ENCODE measurements around the gene VWA2. TPM values are rescaled to one million over a fixed set of nuclear protein-coding genes. Genes with fewer than 3 reads are reported as not detected.

The VWA2 gene
- total and polyA plus RNA-seq, 10 of the 15 experiments (the other 5 are each of a cell fraction or from before 2014, with no cell fraction given), result 0.03 TPM; not detected in 9

DNA sequence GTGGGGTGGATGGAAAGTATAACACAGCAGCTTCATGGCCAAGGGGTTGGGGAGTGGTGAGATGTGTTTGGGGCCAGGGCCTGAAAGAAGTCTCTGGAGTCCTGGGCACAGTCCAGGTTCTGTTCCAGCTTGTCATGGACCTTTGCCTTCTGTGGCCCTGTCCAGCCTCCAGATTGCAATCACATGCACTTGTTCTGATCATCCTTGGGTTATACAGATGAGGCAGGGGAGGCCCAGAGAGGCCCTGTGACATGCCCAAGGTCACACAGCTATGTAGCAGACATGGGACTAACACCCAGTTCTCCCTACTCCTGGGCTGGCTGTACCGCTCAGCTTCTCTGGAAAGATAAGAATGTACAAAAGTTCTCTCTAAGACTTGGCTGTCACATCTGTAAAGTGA lies 11.7 kb downstream of the VWA2 start (continued):
- TF ChIP-seq MXI1 (IDR thresholded peaks at IDR 0.05; ENCODE audit: low read depth, low read length), result no peak

DNA sequence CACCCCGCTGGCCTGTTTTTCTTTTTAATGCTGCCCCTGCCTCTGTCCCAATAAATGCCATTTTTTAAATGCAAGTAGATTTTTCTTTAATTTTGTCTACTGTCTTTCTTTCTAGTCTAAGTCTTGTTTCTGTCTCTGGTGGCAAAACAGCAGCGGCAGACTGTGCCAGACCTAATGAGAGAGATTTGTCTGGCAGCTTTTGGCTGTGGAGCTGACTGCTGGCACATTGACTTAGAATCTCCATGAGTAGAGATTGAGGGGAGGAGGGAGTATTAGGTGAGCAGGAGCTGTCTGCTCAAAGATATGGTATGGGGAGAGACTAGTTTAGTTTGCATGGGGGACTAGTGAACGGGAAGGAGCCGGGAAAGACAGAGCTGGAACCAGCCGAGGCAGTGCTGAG lies 13.0 kb downstream of the VWA2 start:
- intact Hi-C loops (cut with micrococcal nuclease; ENCODE audit: unreplicated experiment), result no loop called here
- H3K79me2 ChIP-seq (ENCODE audit: control insufficient read depth, insufficient read depth, low read length), result no peaks in the 10 kb centered on the region
- ChIA-PET POLR2A (no interaction called here), SMC1A (ENCODE audit: uncharacterized antibody, unreplicated experiment) (no interaction called here), RAD21 (ENCODE audit: unreplicated experiment) (no interaction called here), CTCF (no interaction called here)
- H2AFZ ChIP-seq (ENCODE audit: control insufficient read depth, low read depth, low read length), result no peak overlapping the region
- no TSS peak for BruUV-seq (replicated peaks)
- H3K36me3 ChIP-seq (ENCODE audit: control insufficient read depth in 2 of 2, insufficient read depth in 2 of 2, low read length in 1 of 2), result no peaks in the 10 kb centered on the region
- no peaks in the 10 kb centered on the region for H4K20me1 ChIP-seq (ENCODE audit: control insufficient read depth, insufficient read depth)
- in situ Hi-C loops (cut with MboI), result no loop called here
- H3K27ac ChIP-seq (ENCODE audit: control insufficient read depth, insufficient read depth), result no peak overlapping the region
- WGBS (ENCODE audit: insufficient coverage, insufficient replicate concordance, low lambda C conversion rate, missing lambda C conversion rate), result 62% methylated on average over 5 of the region's 5 CpGs
- ATAC-seq, result no peak
- no peak for FAIRE-seq
- no peak overlapping the region for H3K4me2 ChIP-seq (ENCODE audit: control insufficient read depth, insufficient read depth)
- no peak overlapping the region for H3K4me3 ChIP-seq
- TF ChIP-seq MAX (IDR thresholded peaks at IDR 0.05; ENCODE audit: low read depth, low read length) (no peak), FOXM1 (IDR thresholded peaks at IDR 0.05; ENCODE audit: low read depth, low read length) (no peak)
- no peak overlapping the region for H3K9ac ChIP-seq (ENCODE audit: control insufficient read depth, insufficient read depth, low read length)
- H3K4me1 ChIP-seq (ENCODE audit: control insufficient read depth, insufficient read depth, low read length), result no peaks in the 10 kb centered on the region
- H3K9me3 ChIP-seq (replicated peaks; ENCODE audit: control insufficient read depth, insufficient read depth, low read length), result no peaks in the 10 kb centered on the region
- H3K27me3 ChIP-seq (replicated peaks in 1 of 2; ENCODE audit: control insufficient read depth in 2 of 2, insufficient read depth in 2 of 2, low read length in 1 of 2), result no peaks in the 10 kb centered on the region
- no peak for DNase-seq (ENCODE audit: low read depth, low spot score)

GRCh38 chr10:114252883-114253282 lies 13.8 kb downstream of the VWA2 start:
- CTCF ChIA-PET, result no interaction called here
- in situ Hi-C loops (cut with MboI), result no loop called here
- 94% methylated on average over 3 of the region's 7 CpGs for WGBS (ENCODE audit: insufficient coverage, insufficient replicate concordance, low lambda C conversion rate, missing lambda C conversion rate)
- H3K4me1 ChIP-seq (ENCODE audit: control insufficient read depth, insufficient read depth, low read length), result no peaks in the 10 kb centered on the region
- no TSS peak for BruUV-seq (replicated peaks)
- no peak overlapping the region for H3K27ac ChIP-seq (ENCODE audit: control insufficient read depth, insufficient read depth)
- POLR2A ChIA-PET, result no interaction called here
- RAD21 ChIA-PET (ENCODE audit: unreplicated experiment), result no interaction called here
- SMC1A ChIA-PET (ENCODE audit: uncharacterized antibody, unreplicated experiment), result no interaction called here
- no peaks in the 10 kb centered on the region for H3K9me3 ChIP-seq (replicated peaks; ENCODE audit: control insufficient read depth, insufficient read depth, low read length)
- TF ChIP-seq NR2C2 (IDR thresholded peaks at IDR 0.05; ENCODE audit: borderline replicate concordance, control insufficient read depth, insufficient read length, low read depth), result no peak
- TF ChIP-seq, protein P1, sequence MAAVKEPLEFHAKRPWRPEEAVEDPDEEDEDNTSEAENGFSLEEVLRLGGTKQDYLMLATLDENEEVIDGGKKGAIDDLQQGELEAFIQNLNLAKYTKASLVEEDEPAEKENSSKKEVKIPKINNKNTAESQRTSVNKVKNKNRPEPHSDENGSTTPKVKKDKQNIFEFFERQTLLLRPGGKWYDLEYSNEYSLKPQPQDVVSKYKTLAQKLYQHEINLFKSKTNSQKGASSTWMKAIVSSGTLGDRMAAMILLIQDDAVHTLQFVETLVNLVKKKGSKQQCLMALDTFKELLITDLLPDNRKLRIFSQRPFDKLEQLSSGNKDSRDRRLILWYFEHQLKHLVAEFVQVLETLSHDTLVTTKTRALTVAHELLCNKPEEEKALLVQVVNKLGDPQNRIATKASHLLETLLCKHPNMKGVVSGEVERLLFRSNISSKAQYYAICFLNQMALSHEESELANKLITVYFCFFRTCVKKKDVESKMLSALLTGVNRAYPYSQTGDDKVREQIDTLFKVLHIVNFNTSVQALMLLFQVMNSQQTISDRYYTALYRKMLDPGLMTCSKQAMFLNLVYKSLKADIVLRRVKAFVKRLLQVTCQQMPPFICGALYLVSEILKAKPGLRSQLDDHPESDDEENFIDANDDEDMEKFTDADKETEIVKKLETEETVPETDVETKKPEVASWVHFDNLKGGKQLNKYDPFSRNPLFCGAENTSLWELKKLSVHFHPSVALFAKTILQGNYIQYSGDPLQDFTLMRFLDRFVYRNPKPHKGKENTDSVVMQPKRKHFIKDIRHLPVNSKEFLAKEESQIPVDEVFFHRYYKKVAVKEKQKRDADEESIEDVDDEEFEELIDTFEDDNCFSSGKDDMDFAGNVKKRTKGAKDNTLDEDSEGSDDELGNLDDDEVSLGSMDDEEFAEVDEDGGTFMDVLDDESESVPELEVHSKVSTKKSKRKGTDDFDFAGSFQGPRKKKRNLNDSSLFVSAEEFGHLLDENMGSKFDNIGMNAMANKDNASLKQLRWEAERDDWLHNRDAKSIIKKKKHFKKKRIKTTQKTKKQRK (IDR thresholded peaks at IDR 0.05; ENCODE audit: low read depth, low read length), result no peak
- TF ChIP-seq MAX (IDR thresholded peaks at IDR 0.05; ENCODE audit: low read depth, low read length), result no peak
- TF ChIP-seq USF1 (IDR thresholded peaks at IDR 0.05; ENCODE audit: borderline replicate concordance, extremely low read length, insufficient read depth, low read depth, low read length), result no peak
- ATAC-seq (no peak), FAIRE-seq (no peak), DNase-seq (ENCODE audit: low read depth, low spot score) (no peak)
- no peak overlapping the region for H2AFZ ChIP-seq (ENCODE audit: control insufficient read depth, low read depth, low read length)
- no peak overlapping the region for H3K9ac ChIP-seq (ENCODE audit: control insufficient read depth, insufficient read depth, low read length)
- H3K4me3 ChIP-seq, result no peak overlapping the region
- no peak overlapping the region for H3K4me2 ChIP-seq (ENCODE audit: control insufficient read depth, insufficient read depth)
- intact Hi-C loops (cut with micrococcal nuclease; ENCODE audit: unreplicated experiment), result no loop called here
- no peaks in the 10 kb centered on the region for H3K79me2 ChIP-seq (ENCODE audit: control insufficient read depth, insufficient read depth, low read length)
- no peaks in the 10 kb centered on the region for H3K27me3 ChIP-seq (replicated peaks in 1 of 2; ENCODE audit: control insufficient read depth in 2 of 2, insufficient read depth in 2 of 2, low read length in 1 of 2)
- no peaks in the 10 kb centered on the region for H3K36me3 ChIP-seq (ENCODE audit: control insufficient read depth in 2 of 2, insufficient read depth in 2 of 2, low read length in 1 of 2)
- H4K20me1 ChIP-seq (ENCODE audit: control insufficient read depth, insufficient read depth), result no peaks in the 10 kb centered on the region
